Cerebellar nuclear complex (tissue), 1 donor: ENCODE data around the gene IGSF8.
"Not testable (repeated sequence)": the region's sequence is repeated elsewhere in the genome, so short reads cannot be mapped to it uniquely, and the experiment has no call there.

ENCODE experiments used
- DNase-seq, 2 experiments: peaks; one replicate each; lab custom pipeline; 2025; lab: John Stamatoyannopoulos, UW

The IGSF8 gene

DNA sequence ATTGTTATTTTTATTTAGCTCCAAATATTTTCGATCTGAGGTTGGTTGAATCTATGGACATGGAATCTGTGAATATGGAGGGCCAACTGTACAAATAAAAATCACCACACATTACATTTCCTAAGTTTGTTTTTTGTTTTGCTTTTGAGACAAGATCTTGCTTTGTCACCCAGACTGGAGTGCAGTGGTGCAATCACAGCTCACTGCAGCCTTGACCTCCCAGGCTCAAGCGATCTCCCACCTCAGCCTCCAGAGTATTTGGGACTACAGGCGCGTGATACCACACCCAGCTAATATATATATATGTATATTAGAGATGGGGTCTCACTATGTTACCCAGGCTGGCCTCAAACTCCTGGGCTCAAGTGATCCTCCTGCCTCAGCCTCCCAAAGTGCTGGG is 27.9 kb upstream of the IGSF8 start:
- not testable (repeated sequence) for DNase-seq

DNA sequence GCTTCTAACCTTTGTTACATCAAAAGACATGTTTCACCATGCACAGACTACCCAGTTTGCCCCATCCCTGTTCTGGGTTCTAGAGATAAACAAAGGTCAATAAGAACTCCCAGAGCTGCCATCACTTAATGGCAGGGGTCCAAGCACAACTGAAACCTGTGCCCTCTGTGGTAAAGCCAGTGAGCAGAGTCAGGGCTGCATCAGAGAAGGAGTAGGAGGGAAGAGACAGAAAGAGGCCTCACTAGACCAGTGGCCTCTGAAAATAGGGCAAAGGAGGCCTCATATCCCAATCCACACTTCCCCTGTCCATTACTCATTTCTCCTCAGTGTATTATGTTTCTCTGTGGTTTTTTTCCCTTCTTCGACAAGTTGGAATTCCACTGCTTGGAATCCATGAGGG is 27.3 kb upstream of the IGSF8 start:
- DNase-seq, result no peak

DNA sequence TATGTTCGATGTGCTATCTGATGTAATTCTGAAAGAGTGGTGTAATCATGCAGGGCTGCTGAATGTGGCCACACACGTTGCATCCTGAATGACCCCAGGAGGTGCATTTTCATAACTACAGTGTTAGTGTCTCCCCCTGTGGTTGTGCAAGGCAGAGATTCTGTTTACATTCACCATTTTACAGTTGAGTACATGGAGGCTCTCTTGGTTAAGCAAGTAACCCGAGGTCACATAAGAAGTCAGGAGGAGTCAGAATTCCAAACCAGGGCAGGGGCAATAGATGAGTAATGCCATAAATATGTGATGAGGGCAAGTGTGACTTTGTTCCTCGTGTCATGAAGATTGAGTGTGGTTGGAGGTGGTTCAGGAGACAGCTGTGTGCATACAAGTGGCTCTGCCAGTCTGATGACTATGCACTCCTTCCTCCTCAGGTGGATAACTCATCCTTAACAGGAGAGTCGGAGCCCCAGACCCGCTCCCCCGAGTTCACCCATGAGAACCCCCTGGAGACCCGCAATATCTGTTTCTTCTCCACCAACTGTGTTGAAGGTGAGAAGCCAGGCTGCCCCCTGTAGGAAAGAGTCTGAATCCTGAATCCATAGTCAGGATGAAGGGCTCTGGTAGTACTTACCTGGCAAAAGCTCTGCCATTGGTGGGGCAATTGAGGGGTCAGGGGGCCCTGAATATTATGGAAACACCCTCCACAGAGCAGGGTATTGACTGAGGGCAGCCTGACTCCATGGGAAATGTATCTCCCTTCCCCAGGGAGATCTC is 26.5 kb upstream of the IGSF8 start:
- DNase-seq, result no peak

GRCh38 chr1:160123726-160124125 is 25.3 kb upstream of the IGSF8 start:
- no peak for DNase-seq

DNA sequence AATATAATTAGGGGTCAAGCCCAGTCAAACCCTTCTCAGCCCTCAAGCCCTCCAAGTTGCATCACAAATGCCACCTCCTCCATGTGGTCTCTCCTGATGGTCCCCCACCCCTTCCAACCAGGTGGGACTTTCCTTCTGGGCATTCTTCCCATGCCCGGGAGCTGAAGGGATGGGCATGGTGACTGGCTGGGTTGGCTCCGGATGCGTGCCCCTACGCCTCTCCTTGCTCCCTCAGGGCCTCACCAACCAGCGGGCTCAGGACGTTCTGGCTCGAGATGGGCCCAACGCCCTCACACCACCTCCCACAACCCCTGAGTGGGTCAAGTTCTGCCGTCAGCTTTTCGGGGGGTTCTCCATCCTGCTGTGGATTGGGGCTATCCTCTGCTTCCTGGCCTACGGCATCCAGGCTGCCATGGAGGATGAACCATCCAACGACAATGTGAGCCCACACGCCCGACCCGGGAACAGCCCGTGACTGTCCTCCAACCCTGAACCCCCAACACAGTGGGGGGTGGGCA is 24.6 kb upstream of the IGSF8 start:
- DNase-seq, result no peak

DNA sequence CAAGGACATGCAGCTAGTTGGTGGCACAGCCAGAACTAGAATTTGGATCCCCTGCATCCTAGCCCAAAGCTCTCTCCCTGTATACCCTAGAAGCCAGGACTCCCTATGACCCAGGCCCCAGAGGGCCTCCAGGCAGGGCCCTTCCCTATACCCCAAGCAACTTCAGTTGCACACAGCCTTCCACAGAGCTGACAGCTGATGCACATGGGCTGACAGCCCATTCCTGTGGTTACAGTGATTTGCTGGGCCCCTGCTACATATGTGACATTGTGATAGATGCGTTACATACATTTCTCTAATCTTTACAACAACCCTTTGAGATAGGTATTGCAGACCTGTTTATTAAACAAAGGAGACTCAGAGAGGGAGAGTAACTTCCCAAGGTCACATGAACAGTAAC is 23.0 kb upstream of the IGSF8 start:
- no peak for DNase-seq

- no peak for DNase-seq
These were observed 22.4 kb upstream of the IGSF8 start for GRCh38 chr1:160120797-160121196.

DNA sequence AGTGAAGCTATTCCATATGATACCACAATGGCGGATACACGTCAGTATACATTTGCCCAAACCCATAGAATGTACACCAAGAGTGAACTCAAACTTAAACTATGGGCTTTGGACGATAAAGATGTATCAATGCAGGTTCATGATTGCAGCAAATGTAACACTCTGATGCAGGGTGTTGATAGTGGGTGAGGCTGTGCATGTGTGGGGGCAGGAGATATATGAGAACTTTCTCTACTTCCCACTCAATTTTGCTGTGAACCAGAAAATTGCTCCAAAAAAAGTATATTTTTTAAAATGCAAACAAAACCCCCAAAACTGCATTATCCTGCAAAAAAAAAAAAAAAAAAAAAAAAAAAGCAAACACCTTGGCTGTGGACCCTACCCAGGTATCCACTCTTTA is 20.5 kb upstream of the IGSF8 start:
- no peak for DNase-seq

- peak; percentile 43 to 78 for DNase-seq
These were observed 19.3 kb upstream of the IGSF8 start for GRCh38 chr1:160117709-160118183.

GRCh38 chr1:160117300-160117699 is 18.9 kb upstream of the IGSF8 start:
- no peak for DNase-seq

DNA sequence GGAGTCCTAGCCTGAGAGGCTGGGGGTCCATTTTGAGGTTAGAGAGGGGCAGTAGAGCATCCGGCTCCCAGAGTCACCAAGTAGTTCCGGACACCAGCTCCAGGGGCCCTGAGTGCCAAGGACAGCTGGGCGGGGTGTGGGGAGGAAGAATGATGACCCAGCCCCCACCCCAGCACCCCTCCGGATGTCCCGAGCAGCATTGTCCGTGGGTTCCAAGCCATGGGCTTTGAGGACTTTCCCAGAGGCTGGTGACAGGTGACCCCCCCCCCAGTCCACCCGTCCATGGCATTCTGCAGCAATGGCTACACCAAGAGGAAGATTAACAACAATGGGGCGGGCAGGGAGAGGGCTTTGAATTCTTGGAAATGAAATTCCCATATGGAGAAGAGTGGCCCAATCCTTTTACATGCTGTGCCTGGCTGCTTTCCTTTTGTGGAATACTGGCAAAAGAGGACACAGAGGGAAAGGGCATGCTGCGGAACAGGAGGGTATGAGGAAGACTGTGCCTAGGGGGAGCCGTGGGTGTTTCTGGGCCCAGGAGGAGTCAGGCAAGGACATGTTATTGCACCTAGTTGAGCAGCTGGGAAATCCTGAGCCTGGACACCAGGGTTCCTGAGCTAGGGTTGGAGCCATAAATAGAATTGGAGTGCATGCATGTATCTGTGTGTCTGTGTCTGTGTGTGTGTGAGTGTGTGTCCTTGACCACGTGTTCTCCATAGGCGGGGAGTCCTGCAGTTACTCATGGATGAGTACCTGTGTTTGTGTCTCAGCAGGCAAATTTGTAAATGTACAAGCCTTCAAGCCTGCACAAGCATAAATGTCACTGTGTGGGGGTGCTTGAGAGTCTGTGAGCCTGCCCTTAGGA is 18.1 kb upstream of the IGSF8 start:
- DNase-seq, result peak; percentile 50 to 94

- no peak for DNase-seq
These were observed 17.3 kb upstream of the IGSF8 start, which contains the start of gene ATP1A2 for GRCh38 chr1:160115545-160116282. Gene ATP1A2, plus strand, starts transcription at chr1:160115759. Its CDS starts 103 bp downstream, at chr1:160115862.

GRCh38 chr1:160114085-160114484 is 15.7 kb upstream of the IGSF8 start:
- DNase-seq, result no peak

GRCh38 chr1:160113407-160113806 is 15.0 kb upstream of the IGSF8 start:
- DNase-seq, result no peak

- DNase-seq, result no peak
These were observed 13.9 kb upstream of the IGSF8 start for GRCh38 chr1:160112357-160112756.

- DNase-seq, result not testable (repeated sequence)
These were observed 13.0 kb upstream of the IGSF8 start for GRCh38 chr1:160111462-160111861.

- no peak for DNase-seq
These were observed 11.3 kb upstream of the IGSF8 start for GRCh38 chr1:160109686-160110085.

DNA sequence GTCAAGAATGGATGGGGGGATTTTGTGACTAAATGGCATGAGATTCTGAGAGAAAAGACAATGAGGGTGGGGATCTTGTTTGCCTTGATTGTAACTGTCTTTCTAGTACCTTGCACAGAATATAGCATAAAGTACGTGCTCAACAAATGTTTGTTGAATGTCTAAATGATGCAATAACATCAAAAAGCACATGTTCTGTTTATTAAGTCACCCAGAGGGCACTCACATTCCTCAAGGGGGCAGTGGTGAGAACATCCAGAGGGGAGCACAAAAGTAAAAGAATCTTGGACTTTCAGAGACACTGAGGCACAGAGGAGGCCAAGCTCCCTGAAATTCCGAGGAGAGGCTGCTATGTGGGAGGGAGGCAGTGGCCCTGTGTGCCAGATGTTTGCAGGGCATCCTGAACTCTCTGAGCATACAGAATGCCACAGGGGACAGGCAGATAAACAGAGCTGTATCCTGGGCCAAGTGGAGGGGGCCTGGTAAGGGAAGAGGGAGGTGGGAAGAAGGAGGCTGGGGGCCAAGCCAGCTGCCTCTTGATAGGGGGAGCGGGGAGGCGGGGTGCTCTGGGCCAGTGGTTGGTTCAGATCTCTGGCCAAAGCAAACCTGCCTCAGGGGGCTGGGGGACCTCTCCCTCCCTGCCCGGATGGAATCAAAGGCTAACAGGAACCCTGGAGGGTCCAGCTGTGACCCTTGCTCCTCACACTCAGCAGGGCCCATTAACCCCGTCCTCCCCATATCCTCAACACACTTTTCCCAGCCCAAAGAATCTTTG is 10.7 kb upstream of the IGSF8 start:
- DNase-seq, result no peak

DNA sequence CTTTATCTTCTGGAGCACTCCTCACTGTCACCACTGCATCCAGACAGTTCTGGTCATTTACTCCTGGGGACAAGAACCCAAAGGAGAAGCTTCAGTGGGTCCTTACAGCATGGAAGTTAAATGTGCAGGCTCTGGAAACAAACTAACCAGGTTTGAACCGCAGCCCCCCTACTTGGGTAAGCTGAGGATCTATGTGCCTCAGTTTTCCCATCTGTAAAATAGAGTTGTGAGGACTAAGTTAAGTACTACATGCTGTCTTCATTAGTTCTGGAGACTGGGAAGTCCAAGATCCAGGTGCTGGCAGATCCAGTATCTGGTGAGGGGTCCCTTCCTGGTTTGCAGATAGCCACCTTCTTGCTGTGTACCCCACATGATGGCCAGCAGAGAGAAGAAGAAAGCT is 9.1 kb upstream of the IGSF8 start:
- no peak for DNase-seq

DNA sequence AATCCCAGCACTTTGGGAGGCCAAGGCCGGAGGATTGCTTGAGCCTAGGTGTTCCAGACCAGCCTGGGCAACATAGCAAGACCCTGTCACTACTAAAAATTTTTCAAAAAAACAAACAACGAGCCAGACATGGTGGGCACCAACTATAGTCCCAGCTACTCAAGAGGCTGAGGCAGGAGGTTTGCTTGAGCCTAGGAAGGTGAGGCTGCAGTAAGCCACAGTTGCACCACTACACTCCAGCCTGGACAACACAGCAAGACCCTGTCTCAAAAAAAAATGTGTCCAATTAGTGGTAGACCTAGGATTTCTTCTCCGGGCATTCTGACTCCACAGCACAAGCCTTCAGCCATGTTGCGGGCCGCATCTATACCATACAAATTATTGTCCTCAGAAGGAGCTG is 6.7 kb upstream of the IGSF8 start:
- DNase-seq, result no peak

GRCh38 chr1:160104486-160104885 is 6.1 kb upstream of the IGSF8 start:
- no peak for DNase-seq
